ENCODE data around the gene TUBGCP2. TPM values are rescaled to one million over a fixed set of nuclear protein-coding genes. Genes with fewer than 3 reads are reported as not detected.

The TUBGCP2 gene
- total RNA-seq, 1 donor from 2014 or later: 56.2 TPM

GRCh38 chr10:133307776-133308420 lies 774 bp downstream of the TUBGCP2 start:
- FAIRE-seq: peak; percentile 62
- TF ChIP-seq, protein P1, sequence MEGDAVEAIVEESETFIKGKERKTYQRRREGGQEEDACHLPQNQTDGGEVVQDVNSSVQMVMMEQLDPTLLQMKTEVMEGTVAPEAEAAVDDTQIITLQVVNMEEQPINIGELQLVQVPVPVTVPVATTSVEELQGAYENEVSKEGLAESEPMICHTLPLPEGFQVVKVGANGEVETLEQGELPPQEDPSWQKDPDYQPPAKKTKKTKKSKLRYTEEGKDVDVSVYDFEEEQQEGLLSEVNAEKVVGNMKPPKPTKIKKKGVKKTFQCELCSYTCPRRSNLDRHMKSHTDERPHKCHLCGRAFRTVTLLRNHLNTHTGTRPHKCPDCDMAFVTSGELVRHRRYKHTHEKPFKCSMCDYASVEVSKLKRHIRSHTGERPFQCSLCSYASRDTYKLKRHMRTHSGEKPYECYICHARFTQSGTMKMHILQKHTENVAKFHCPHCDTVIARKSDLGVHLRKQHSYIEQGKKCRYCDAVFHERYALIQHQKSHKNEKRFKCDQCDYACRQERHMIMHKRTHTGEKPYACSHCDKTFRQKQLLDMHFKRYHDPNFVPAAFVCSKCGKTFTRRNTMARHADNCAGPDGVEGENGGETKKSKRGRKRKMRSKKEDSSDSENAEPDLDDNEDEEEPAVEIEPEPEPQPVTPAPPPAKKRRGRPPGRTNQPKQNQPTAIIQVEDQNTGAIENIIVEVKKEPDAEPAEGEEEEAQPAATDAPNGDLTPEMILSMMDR (IDR thresholded peaks at IDR 0.05; ENCODE audit: insufficient read depth, low read depth, low read length): peak; percentile 68
- TF ChIP-seq EZH2 (IDR thresholded peaks at IDR 0.05; ENCODE audit: insufficient read depth, low read length): no peak

GRCh38 chr10:133306941-133307379 lies 1.7 kb downstream of the TUBGCP2 start:
- no peak for FAIRE-seq
- H2AFZ ChIP-seq (ENCODE audit: low read depth, low read length): no peak overlapping the region
- Mint-ChIP-seq H3K36me3 (ENCODE audit: low read depth, unreplicated experiment) (peaks cover 3% of the 10 kb centered on the region), H3K4me3 (ENCODE audit: unreplicated experiment) (peak overlapping the region; percentile 99), H3K27me3 (ENCODE audit: low read depth, unreplicated experiment) (no peaks in the 10 kb centered on the region), H3K9me3 (ENCODE audit: unreplicated experiment) (no peaks in the 10 kb centered on the region), H3K4me1 (ENCODE audit: low read depth, unreplicated experiment) (peaks cover 15% of the 10 kb centered on the region), H3K27ac (ENCODE audit: unreplicated experiment) (peak overlapping the region; percentile 89)
- no peaks in the 10 kb centered on the region for H3K9me3 ChIP-seq (ENCODE audit: insufficient read depth, low read depth, low read length)
- no peak overlapping the region for H3K4me3 ChIP-seq (ENCODE audit: insufficient read depth, low read depth, low read length)
- DNase-seq (ENCODE audit: low read depth): no peak
- TF ChIP-seq EZH2 (IDR thresholded peaks at IDR 0.05; ENCODE audit: insufficient read depth, low read length): no peak
- TF ChIP-seq, protein P1 (IDR thresholded peaks at IDR 0.05; ENCODE audit: insufficient read depth, low read depth, low read length): no peak
- H3K4me2 ChIP-seq (ENCODE audit: low read length): peak overlapping the region; percentile 92
- H3K27me3 ChIP-seq (ENCODE audit: insufficient read depth, low read length): no peaks in the 10 kb centered on the region
- peaks cover 64% of the 10 kb centered on the region for H3K79me2 ChIP-seq (ENCODE audit: insufficient read depth, low read length)
- peaks cover 70% of the 10 kb centered on the region for H4K20me1 ChIP-seq (ENCODE audit: insufficient read depth, low read length)
- H3K9ac ChIP-seq (ENCODE audit: low read length): peak overlapping the region; percentile 97
- H3K27ac ChIP-seq (ENCODE audit: low read depth, low read length): no peak overlapping the region
- peaks cover 2% of the 10 kb centered on the region for H3K36me3 ChIP-seq (ENCODE audit: insufficient read depth, low read length)
- peaks cover 15% of the 10 kb centered on the region for H3K4me1 ChIP-seq (ENCODE audit: insufficient read depth, low read length)

More at GRCh38 chr10:133307776-133308420, 774 bp downstream of the TUBGCP2 start:
- H3K4me1 ChIP-seq (ENCODE audit: insufficient read depth, low read length): peaks cover 15% of the 10 kb centered on the region
- H3K4me2 ChIP-seq (ENCODE audit: low read length): peak overlapping the region; percentile 92
- peaks cover 61% of the 10 kb centered on the region for H4K20me1 ChIP-seq (ENCODE audit: insufficient read depth, low read length)
- Mint-ChIP-seq H3K27ac (ENCODE audit: unreplicated experiment) (peak overlapping the region; percentile 100), H3K9me3 (ENCODE audit: unreplicated experiment) (no peaks in the 10 kb centered on the region), H3K27me3 (ENCODE audit: low read depth, unreplicated experiment) (no peaks in the 10 kb centered on the region), H3K4me3 (ENCODE audit: unreplicated experiment) (peak overlapping the region; percentile 99), H3K36me3 (ENCODE audit: low read depth, unreplicated experiment) (peaks cover 3% of the 10 kb centered on the region), H3K4me1 (ENCODE audit: low read depth, unreplicated experiment) (peaks cover 15% of the 10 kb centered on the region)
- H3K9me3 ChIP-seq (ENCODE audit: insufficient read depth, low read depth, low read length): no peaks in the 10 kb centered on the region
- H3K4me3 ChIP-seq (ENCODE audit: insufficient read depth, low read depth, low read length): peak overlapping the region; percentile 88
- H3K79me2 ChIP-seq (ENCODE audit: insufficient read depth, low read length): peaks cover 56% of the 10 kb centered on the region
- H3K9ac ChIP-seq (ENCODE audit: low read length): peak overlapping the region; percentile 97
- no peaks in the 10 kb centered on the region for H3K27me3 ChIP-seq (ENCODE audit: insufficient read depth, low read length)
- H2AFZ ChIP-seq (ENCODE audit: low read depth, low read length): peak overlapping the region; percentile 90
- peak; percentile 38 for DNase-seq (ENCODE audit: low read depth)
- H3K36me3 ChIP-seq (ENCODE audit: insufficient read depth, low read length): no peaks in the 10 kb centered on the region
- H3K27ac ChIP-seq (ENCODE audit: low read depth, low read length): peak overlapping the region; percentile 87

DNA sequence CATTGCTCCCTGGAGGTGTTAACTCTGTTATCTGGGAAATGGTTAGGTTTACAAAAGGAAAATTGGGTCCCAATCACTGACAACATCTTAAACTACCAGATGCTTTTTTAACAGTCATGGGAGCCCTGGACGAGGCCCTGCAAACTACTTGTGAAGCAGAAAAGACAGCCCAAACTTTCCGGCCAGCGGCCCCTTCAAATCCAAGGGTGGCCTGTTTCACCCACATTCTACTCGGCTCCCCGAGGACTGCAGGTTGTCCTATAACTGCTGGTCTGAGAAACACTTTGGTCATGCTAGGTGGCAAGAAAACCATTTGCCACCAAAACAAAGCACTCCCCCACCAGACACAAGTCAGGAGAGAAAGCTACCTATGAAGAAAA lies 2.6 kb downstream of the TUBGCP2 start:
- FAIRE-seq (no peak), DNase-seq (ENCODE audit: low read depth) (no peak)
- Mint-ChIP-seq H3K4me3 (ENCODE audit: unreplicated experiment) (no peak overlapping the region), H3K27me3 (ENCODE audit: low read depth, unreplicated experiment) (no peaks in the 10 kb centered on the region), H3K9me3 (ENCODE audit: unreplicated experiment) (no peaks in the 10 kb centered on the region), H3K27ac (ENCODE audit: unreplicated experiment) (no peak overlapping the region), H3K36me3 (ENCODE audit: low read depth, unreplicated experiment) (peaks cover 3% of the 10 kb centered on the region), H3K4me1 (ENCODE audit: low read depth, unreplicated experiment) (peaks cover 15% of the 10 kb centered on the region)
- Histone ChIP-seq H3K27me3 (ENCODE audit: insufficient read depth, low read length) (no peaks in the 10 kb centered on the region), H3K4me3 (ENCODE audit: insufficient read depth, low read depth, low read length) (no peak overlapping the region), H4K20me1 (ENCODE audit: insufficient read depth, low read length) (peaks cover 73% of the 10 kb centered on the region), H3K4me2 (ENCODE audit: low read length) (no peak overlapping the region), H3K9ac (ENCODE audit: low read length) (no peak overlapping the region), H3K9me3 (ENCODE audit: insufficient read depth, low read depth, low read length) (no peaks in the 10 kb centered on the region), H3K4me1 (ENCODE audit: insufficient read depth, low read length) (peaks cover 15% of the 10 kb centered on the region), H3K27ac (ENCODE audit: low read depth, low read length) (no peak overlapping the region), H3K36me3 (ENCODE audit: insufficient read depth, low read length) (peaks cover 2% of the 10 kb centered on the region), H2AFZ (ENCODE audit: low read depth, low read length) (no peak overlapping the region), H3K79me2 (ENCODE audit: insufficient read depth, low read length) (peaks cover 66% of the 10 kb centered on the region)
- no peak for TF ChIP-seq EZH2 (IDR thresholded peaks at IDR 0.05; ENCODE audit: insufficient read depth, low read length)
- TF ChIP-seq, protein P1 (IDR thresholded peaks at IDR 0.05; ENCODE audit: insufficient read depth, low read depth, low read length): no peak
